ENCODE measurements around the gene CNTNAP2.

- no peak for TF ChIP-seq POLR2A (IDR thresholded peaks at IDR 0.05; ENCODE audit: low read length)
- no peak for TF ChIP-seq GATA1 (IDR thresholded peaks at IDR 0.05; ENCODE audit: low read depth, low read length)
Measured at GRCh38 chr7:147611431-147611830, 1494.8 kb downstream of the CNTNAP2 start.
